GM21576 (cell line): Measurements from ENCODE around the gene ZDHHC14.
"Not testable (repeated sequence)": the region's sequence is repeated elsewhere in the genome, so short reads cannot be mapped to it uniquely, and the experiment has no call there.

Experiments
- ATAC-seq: cut with Tn5 transposase; IDR thresholded peaks from one replicate; pipeline ENCODE4 v1.9.1; 2021; ENCODE audit warnings: mild to moderate bottlenecking, moderate library complexity; ENCODE audit not compliant: unreplicated experiment

The ZDHHC14 gene

GRCh38 chr6:157402996-157403685 lies 22.2 kb downstream of the ZDHHC14 start:
- no peak for ATAC-seq

- ATAC-seq, result no peak
Observed at GRCh38 chr6:157403686-157404051, 22.7 kb downstream of the ZDHHC14 start.

GRCh38 chr6:157405986-157406385 lies 25.0 kb downstream of the ZDHHC14 start:
- ATAC-seq, result no peak

- no peak for ATAC-seq
Observed at GRCh38 chr6:157406661-157407060, 25.7 kb downstream of the ZDHHC14 start.

- ATAC-seq, result no peak
Observed at GRCh38 chr6:157407646-157408045, 26.7 kb downstream of the ZDHHC14 start.

- ATAC-seq, result not testable (repeated sequence)
Observed at GRCh38 chr6:157408427-157408826, 27.4 kb downstream of the ZDHHC14 start.

GRCh38 chr6:157410045-157410444 lies 29.1 kb downstream of the ZDHHC14 start:
- ATAC-seq, result no peak

- ATAC-seq, result no peak
Observed at GRCh38 chr6:157411368-157411767, 30.4 kb downstream of the ZDHHC14 start.

- ATAC-seq, result no peak
Observed at GRCh38 chr6:157412791-157413190, 31.8 kb downstream of the ZDHHC14 start.

GRCh38 chr6:157420497-157420896 lies 39.5 kb downstream of the ZDHHC14 start:
- no peak for ATAC-seq

GRCh38 chr6:157424491-157425020 lies 43.6 kb downstream of the ZDHHC14 start:
- no peak for ATAC-seq

GRCh38 chr6:157427969-157428368 lies 47.0 kb downstream of the ZDHHC14 start:
- ATAC-seq, result no peak

- ATAC-seq, result no peak
Observed at GRCh38 chr6:157428427-157429202, 47.6 kb downstream of the ZDHHC14 start.

- no peak for ATAC-seq
Observed at GRCh38 chr6:157429248-157429647, 48.3 kb downstream of the ZDHHC14 start.

GRCh38 chr6:157430834-157431233 lies 49.8 kb downstream of the ZDHHC14 start:
- ATAC-seq, result no peak

- no peak for ATAC-seq
Observed at GRCh38 chr6:157432231-157432891, 51.4 kb downstream of the ZDHHC14 start.

- ATAC-seq, result no peak
Observed at GRCh38 chr6:157432892-157433265, 51.9 kb downstream of the ZDHHC14 start.

- no peak for ATAC-seq
Observed at GRCh38 chr6:157433678-157434081, 52.7 kb downstream of the ZDHHC14 start.

GRCh38 chr6:157434349-157435033 lies 53.5 kb downstream of the ZDHHC14 start:
- no peak for ATAC-seq

- ATAC-seq, result no peak
Observed at GRCh38 chr6:157436219-157436943, 55.4 kb downstream of the ZDHHC14 start.
